HAP-1 (cell line): ENCODE data around the gene AVPR1B.

Experiments
- DNase-seq, 2 experiments: peaks; one replicate each; pipeline ENCODE4 v3.0.0-alpha.2; 2016 to 2020; ENCODE audit warnings: low spot score in 2 of 2
- H3K27me3 ChIP-seq: fragments of 250-450 bp; sonication (Bioruptor Pico); 2 replicates; pipeline ENCODE4 v1.5.1; 2020; ENCODE audit warnings: low read depth, mild to moderate bottlenecking, moderate library complexity
- H3K36me3 ChIP-seq: fragments of 250-450 bp; sonication (Bioruptor Pico); replicated peaks from 2 replicates; pipeline ENCODE4 v1.5.1; 2020; ENCODE audit warnings: mild to moderate bottlenecking
- H3K4me1 ChIP-seq: fragments of 250-450 bp; sonication (Bioruptor Pico); 2 replicates; pipeline ENCODE4 v1.5.1; 2020; ENCODE audit warnings: mild to moderate bottlenecking
- H3K4me3 ChIP-seq: fragments of 250-450 bp; sonication (Bioruptor Pico); 2 replicates; pipeline ENCODE4 v1.5.1; 2020; ENCODE audit warnings: mild to moderate bottlenecking, moderate library complexity
- H3K9me3 ChIP-seq: fragments of 250-450 bp; sonication (Bioruptor Pico); 2 replicates; pipeline ENCODE4 v1.5.1; 2020; ENCODE audit warnings: mild to moderate bottlenecking, moderate library complexity
- in situ Hi-C: fragments of 300-500 bp; cut with MboI; formaldehyde crosslinking; loops from 3 replicates; pipeline ENCODE4 v1.14.3; 2020; ENCODE audit warnings: low sequenced_read_pairs, inconsistent platforms, mixed read lengths

The AVPR1B gene

GRCh38 chr1:206107168-206107544, 10.0 kb downstream of the AVPR1B start:
- in situ Hi-C loops = loop anchor here (5.0 to 10.0 kb wide), 3 partner anchors 80 to 312 kb away; no protein-coding TSS in a partner anchor
- no peaks in the 10 kb centered on the region for H3K36me3 ChIP-seq
- DNase-seq = no peak
- no peaks in the 10 kb centered on the region for H3K4me1 ChIP-seq
- no peak overlapping the region for H3K4me3 ChIP-seq
- H3K9me3 ChIP-seq = no peaks in the 10 kb centered on the region
- H3K27me3 ChIP-seq = no peaks in the 10 kb centered on the region

DNA sequence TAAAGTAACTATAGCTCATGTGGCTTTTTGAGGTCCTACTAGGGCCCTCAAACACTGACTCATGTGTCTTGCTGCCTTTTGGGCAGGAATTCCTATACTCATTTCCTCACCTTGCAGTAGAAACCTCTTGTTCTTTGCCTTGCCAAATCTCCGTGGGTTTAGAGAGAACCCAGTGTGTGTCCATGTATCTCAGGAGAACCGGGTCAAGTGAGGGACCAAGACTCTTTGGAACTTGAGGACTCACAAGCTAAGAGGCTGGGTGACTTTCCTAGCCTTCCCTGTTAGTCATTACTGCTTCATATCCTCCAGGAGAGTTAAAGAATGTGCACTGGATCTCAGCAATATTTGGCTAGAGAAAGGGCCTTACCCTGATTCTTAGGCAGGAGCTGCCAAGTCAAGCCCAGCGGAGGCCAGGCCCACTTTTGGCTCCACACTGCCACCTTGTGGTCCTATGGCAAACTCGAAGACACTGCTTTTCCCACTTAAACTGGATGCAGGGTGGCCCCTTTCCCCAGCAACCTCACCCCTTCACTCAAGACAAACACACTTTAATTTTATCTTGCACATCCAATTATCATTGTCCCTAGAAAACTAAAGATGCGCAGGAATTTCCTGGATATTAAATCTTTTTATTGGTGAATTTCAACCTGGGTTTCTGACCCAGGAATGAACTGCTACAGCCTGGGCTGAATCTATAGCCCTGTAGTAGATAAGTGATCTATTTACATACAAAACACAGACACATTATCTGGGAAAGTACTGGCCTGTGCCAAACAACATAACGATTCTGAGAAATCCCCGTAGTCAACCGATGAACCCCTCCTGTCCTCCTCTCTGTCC, 10.6 kb downstream of the AVPR1B start:
- Histone ChIP-seq H3K4me3 (no peak overlapping the region), H3K9me3 (no peaks in the 10 kb centered on the region), H3K4me1 (no peaks in the 10 kb centered on the region), H3K27me3 (no peaks in the 10 kb centered on the region), H3K36me3 (no peaks in the 10 kb centered on the region)
- in situ Hi-C loops = loop anchor here (5.0 to 10.0 kb wide), 3 partner anchors 79 to 312 kb away; no protein-coding TSS in a partner anchor
- peak; percentile 53 to 86 for DNase-seq

- Histone ChIP-seq H3K4me1 (no peaks in the 10 kb centered on the region), H3K27me3 (no peaks in the 10 kb centered on the region), H3K4me3 (no peak overlapping the region), H3K9me3 (no peaks in the 10 kb centered on the region), H3K36me3 (no peaks in the 10 kb centered on the region)
- in situ Hi-C loops = loop anchor here (5.0 to 10.0 kb wide), 3 partner anchors 78 to 311 kb away; no protein-coding TSS in a partner anchor
- DNase-seq = no peak
Measured at GRCh38 chr1:206105464-206105995, 11.7 kb downstream of the AVPR1B start.

- in situ Hi-C loops = loop anchor here (5.0 to 10.0 kb wide), 2 partner anchors 187 to 309 kb away; no protein-coding TSS in a partner anchor
Measured at GRCh38 chr1:206103979-206104378, 13.2 kb downstream of the AVPR1B start.

GRCh38 chr1:206102292-206102936, 14.8 kb downstream of the AVPR1B start:
- Histone ChIP-seq H3K36me3 (no peaks in the 10 kb centered on the region), H3K9me3 (no peaks in the 10 kb centered on the region), H3K4me1 (no peaks in the 10 kb centered on the region), H3K27me3 (no peaks in the 10 kb centered on the region), H3K4me3 (no peak overlapping the region)
- in situ Hi-C loops = loop anchor here (5.0 to 10.0 kb wide), 2 partner anchors 185 to 308 kb away; no protein-coding TSS in a partner anchor
- DNase-seq = no peak

More at GRCh38 chr1:206103979-206104378, 13.2 kb downstream of the AVPR1B start:
- Histone ChIP-seq H3K9me3 (no peaks in the 10 kb centered on the region), H3K27me3 (no peaks in the 10 kb centered on the region), H3K4me3 (no peak overlapping the region), H3K4me1 (no peaks in the 10 kb centered on the region), H3K36me3 (no peaks in the 10 kb centered on the region)
- DNase-seq = no peak

DNA sequence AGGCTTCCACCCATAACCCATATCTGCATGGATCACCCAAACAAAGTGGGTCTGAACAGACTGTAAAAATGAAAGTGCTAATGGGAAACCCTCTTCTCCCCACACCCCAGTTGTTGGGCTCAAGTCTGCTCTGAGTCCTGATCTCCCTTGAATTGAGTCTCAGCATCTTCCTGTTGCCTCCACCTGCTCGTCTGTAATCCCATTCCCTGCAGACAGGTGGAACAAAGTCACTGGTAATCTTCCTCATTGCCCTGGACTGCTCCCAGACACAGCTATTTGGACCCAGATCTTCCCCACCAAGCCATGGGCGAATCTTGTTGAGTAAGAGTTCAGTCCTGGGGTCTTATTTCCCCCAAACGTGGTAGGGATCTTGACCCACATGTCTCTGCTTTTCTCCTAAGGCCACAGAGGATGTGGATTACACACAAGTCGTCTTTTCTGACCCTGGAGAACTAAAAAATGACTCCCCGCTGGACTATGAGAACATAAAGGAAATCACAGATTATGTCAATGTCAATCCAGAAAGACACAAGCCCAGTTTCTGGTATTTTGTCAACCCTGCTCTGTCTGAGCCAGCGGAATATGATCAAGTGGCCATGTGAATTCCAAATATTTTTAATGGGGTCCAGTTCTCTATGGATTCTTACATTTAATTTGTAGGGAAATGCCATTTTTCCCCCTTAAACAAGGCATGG, 15.7 kb downstream of the AVPR1B start:
- no peaks in the 10 kb centered on the region for H3K27me3 ChIP-seq
- in situ Hi-C loops = loop anchor here (5.0 to 10.0 kb wide), 2 partner anchors 184 to 307 kb away; no protein-coding TSS in a partner anchor
- H3K36me3 ChIP-seq = no peaks in the 10 kb centered on the region
- no peaks in the 10 kb centered on the region for H3K9me3 ChIP-seq
- H3K4me1 ChIP-seq = no peaks in the 10 kb centered on the region
- no peak for DNase-seq
- H3K4me3 ChIP-seq = no peak overlapping the region

GRCh38 chr1:206100226-206100815, 16.9 kb downstream of the AVPR1B start:
- in situ Hi-C loops = loop anchor here (5.0 to 10.0 kb wide), 2 partner anchors 183 to 306 kb away; no protein-coding TSS in a partner anchor
- DNase-seq = no peak
- Histone ChIP-seq H3K27me3 (no peaks in the 10 kb centered on the region), H3K36me3 (no peaks in the 10 kb centered on the region), H3K4me1 (no peaks in the 10 kb centered on the region), H3K4me3 (no peak overlapping the region), H3K9me3 (no peaks in the 10 kb centered on the region)

GRCh38 chr1:206098242-206098919, 18.8 kb downstream of the AVPR1B start:
- Histone ChIP-seq H3K27me3 (no peaks in the 10 kb centered on the region), H3K4me1 (no peaks in the 10 kb centered on the region), H3K9me3 (no peaks in the 10 kb centered on the region), H3K4me3 (no peak overlapping the region), H3K36me3 (no peaks in the 10 kb centered on the region)
- DNase-seq = no peak
- in situ Hi-C loops = no loop called here

DNA sequence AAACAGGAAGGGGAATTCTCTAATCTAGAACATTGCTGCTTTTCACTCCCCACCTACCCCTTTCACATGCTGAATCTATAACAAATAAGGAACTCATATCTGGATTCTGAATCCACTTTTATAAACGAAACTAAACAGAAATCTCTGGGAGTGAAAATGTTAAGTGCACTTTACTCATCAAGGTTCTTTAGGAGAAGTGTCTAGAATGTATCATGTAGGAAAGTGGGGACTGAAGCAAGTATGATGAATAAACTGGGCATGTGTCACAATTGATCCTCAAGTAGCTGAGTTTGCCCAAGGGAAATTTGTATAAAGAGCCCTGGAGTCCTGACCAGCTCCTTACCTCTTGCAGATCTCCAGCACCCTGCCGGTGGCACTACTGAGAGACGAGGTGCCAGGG, 19.8 kb downstream of the AVPR1B start:
- H3K4me1 ChIP-seq = no peaks in the 10 kb centered on the region
- in situ Hi-C loops = no loop called here
- no peak for DNase-seq
- H3K36me3 ChIP-seq = no peaks in the 10 kb centered on the region
- H3K4me3 ChIP-seq = no peak overlapping the region
- no peaks in the 10 kb centered on the region for H3K27me3 ChIP-seq
- no peaks in the 10 kb centered on the region for H3K9me3 ChIP-seq

GRCh38 chr1:206094024-206094423, 23.2 kb downstream of the AVPR1B start:
- Histone ChIP-seq H3K36me3 (no peaks in the 10 kb centered on the region), H3K9me3 (no peaks in the 10 kb centered on the region), H3K27me3 (no peaks in the 10 kb centered on the region), H3K4me3 (no peak overlapping the region), H3K4me1 (no peaks in the 10 kb centered on the region)
- in situ Hi-C loops = no loop called here
- DNase-seq = no peak

DNA sequence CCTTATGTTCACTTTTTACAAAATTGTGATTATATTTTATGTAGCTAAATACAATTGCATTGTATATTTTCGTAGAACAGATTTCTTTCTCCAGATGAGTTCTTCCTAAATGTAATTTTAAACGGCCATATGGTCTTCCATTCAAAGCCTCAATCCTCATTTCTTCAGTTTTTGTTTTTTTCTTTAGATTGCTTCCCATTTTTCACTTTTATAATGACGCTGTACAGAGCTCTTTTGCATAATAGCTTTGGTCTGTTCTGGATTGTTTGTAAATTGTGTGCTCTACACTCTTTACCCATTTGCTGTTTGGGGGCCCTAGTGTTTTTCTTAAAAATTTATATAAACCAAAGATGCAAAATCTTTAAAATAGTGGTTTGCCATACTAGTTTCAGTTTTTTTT, 27.8 kb downstream of the AVPR1B start:
- no peaks in the 10 kb centered on the region for H3K4me1 ChIP-seq
- no peak for DNase-seq
- no peaks in the 10 kb centered on the region for H3K9me3 ChIP-seq
- peaks cover 2% of the 10 kb centered on the region; the same call in 1 of the 2 replicates for H3K27me3 ChIP-seq
- in situ Hi-C loops = no loop called here
- H3K36me3 ChIP-seq = no peaks in the 10 kb centered on the region
- no peak overlapping the region for H3K4me3 ChIP-seq

DNA sequence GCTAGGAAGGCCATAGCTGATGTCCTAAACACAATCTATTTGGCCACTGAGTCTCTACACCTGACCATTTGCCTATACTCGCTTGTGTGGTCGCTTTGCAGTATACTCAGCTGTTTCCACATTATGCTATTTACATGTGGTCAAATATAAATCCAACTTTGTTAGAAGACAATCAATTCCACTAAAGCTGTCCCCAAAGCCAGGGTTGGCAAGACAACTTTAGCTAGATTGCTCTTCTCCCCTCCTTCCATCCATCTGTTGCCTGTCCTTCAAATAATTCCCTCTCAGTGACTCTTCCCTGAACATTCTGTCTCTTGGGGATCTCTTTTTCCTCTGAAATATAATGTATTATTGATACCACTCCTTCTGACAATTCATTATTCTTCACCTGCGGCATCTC, 30.1 kb downstream of the AVPR1B start:
- in situ Hi-C loops = no loop called here
- Histone ChIP-seq H3K4me1 (no peaks in the 10 kb centered on the region), H3K36me3 (no peaks in the 10 kb centered on the region), H3K27me3 (peaks cover 2% of the 10 kb centered on the region; the same call in 1 of the 2 replicates), H3K9me3 (no peaks in the 10 kb centered on the region), H3K4me3 (no peak overlapping the region)
- DNase-seq = no peak
